ENCODE results near the gene IPCEF1. TPM values are rescaled to one million over a fixed set of nuclear protein-coding genes. Genes with fewer than 3 reads are reported as not detected.

The IPCEF1 gene
- total RNA-seq, 1 experiment from 2014 or later = 0.48 TPM

GRCh38 chr6:154245506-154245905 lies 111.1 kb downstream of the IPCEF1 start:
- H3K27me3 Mint-ChIP-seq (ENCODE audit: low read depth) = no peaks in the 10 kb centered on the region
- Histone ChIP-seq H3K56ac (ENCODE audit: insufficient read length, low read depth, low read length) (no peak overlapping the region), H3K27ac (ENCODE audit: insufficient read length, low read depth, low read length) (no peak overlapping the region), H3K18ac (ENCODE audit: insufficient read length, low read depth, low read length) (no peak overlapping the region), H3K27me3 (ENCODE audit: insufficient read depth, low read length) (no peaks in the 10 kb centered on the region), H3K79me2 (ENCODE audit: insufficient read depth, low read length) (no peaks in the 10 kb centered on the region), H3K4me1 (ENCODE audit: insufficient read depth, low read length) (peaks cover 12% of the 10 kb centered on the region; the same call in 1 of the 2 replicates), H4K20me1 (ENCODE audit: control insufficient read depth, insufficient read depth, insufficient read length) (no peaks in the 10 kb centered on the region), H3K23ac (ENCODE audit: insufficient read length, low read depth, low read length) (no peak overlapping the region), H3K9ac (ENCODE audit: extremely low read depth, insufficient read length, low read length) (no peak overlapping the region), H4K91ac (ENCODE audit: insufficient read length, low read depth, low read length) (no peak overlapping the region), H3K4me2 (ENCODE audit: insufficient read depth, insufficient read length, low read length) (no peak overlapping the region), H2BK120ac (ENCODE audit: low read depth, low read length, poor library complexity, severe bottlenecking) (no peak overlapping the region), H3K23me2 (ENCODE audit: insufficient read length, low read depth, low read length, poor library complexity, severe bottlenecking) (no peaks in the 10 kb centered on the region), H3K9me3 (ENCODE audit: control insufficient read depth, low read depth, low read length) (no peaks in the 10 kb centered on the region), H3K4ac (ENCODE audit: low read depth, low read length) (no peak overlapping the region), H4K8ac (replicated peaks; ENCODE audit: insufficient read length, low read depth, low read length) (no peak overlapping the region), H2BK15ac (ENCODE audit: low read depth, low read length) (no peak overlapping the region), H2BK5ac (ENCODE audit: insufficient read length, low read length) (no peak overlapping the region), H2BK20ac (ENCODE audit: low read depth, low read length, poor library complexity, severe bottlenecking) (no peak overlapping the region), H2AK5ac (ENCODE audit: insufficient read length, low read length) (no peak overlapping the region), H2BK12ac (ENCODE audit: insufficient read length, low read depth, low read length) (no peak overlapping the region), H4K5ac (ENCODE audit: insufficient read length, low read depth, low read length) (no peak overlapping the region), H2AFZ (ENCODE audit: low read length) (no peak overlapping the region), H3T11ph (ENCODE audit: low read length) (no peak overlapping the region), H3K79me1 (ENCODE audit: insufficient read depth, low read depth, low read length, poor library complexity, severe bottlenecking) (no peaks in the 10 kb centered on the region), H3K14ac (ENCODE audit: insufficient read depth, low read length) (no peak overlapping the region)
- H3K9me3 Mint-ChIP-seq = no peaks in the 10 kb centered on the region; a peak in 1 of 5 replicates
- WGBS (ENCODE audit: extremely low coverage, insufficient read length, low lambda C conversion rate) = no CpG with 5 or more reads among the region's 5 CpGs
- H3K27ac Mint-ChIP-seq = peak overlapping the region in 2 of 3 experiments; percentile 29 to 56; a peak in 4 of 7 replicates
- no peak overlapping the region for H3K4me3 Mint-ChIP-seq
- H3K36me3 Mint-ChIP-seq (ENCODE audit: insufficient read depth in 1 of 3, low read depth in 3 of 3) = no peaks in the 10 kb centered on the region; a peak in 1 of 7 replicates
- no peak for TF ChIP-seq CTCF (conservative IDR thresholded peaks at IDR 0.05)
- H3K4me1 Mint-ChIP-seq = peaks cover 53 to 66% of the 10 kb centered on the region in 2 experiments
- no peak for DNase-seq

All from H9 (cell line).